Hepatocyte (in vitro differentiated cells): ENCODE data around the gene CHCHD6.

Source experiments
- EZH2 ChIP-seq: fragments of 200-600 bp; sonication (generic); IDR thresholded peaks from 2 replicates; pipeline ENCODE4 v1.6.1; 2016; ENCODE audit warnings: antibody characterized with exemption, mild to moderate bottlenecking, borderline replicate concordance
- EZH2phosphoT487 ChIP-seq: fragments of 200-600 bp; sonication (generic); IDR thresholded peaks from one replicate; pipeline ENCODE4 v1.6.1; 2018; ENCODE audit warnings: antibody characterized with exemption, mild to moderate bottlenecking, low read depth, moderate library complexity; ENCODE audit not compliant: unreplicated experiment, severe bottlenecking
- TF ChIP-seq, protein P1 (sequence below): fragments of 200-600 bp; sonication (generic); IDR thresholded peaks from 2 replicates; pipeline ENCODE4 v1.5.1; 2016; ENCODE audit warnings: antibody characterized with exemption, mild to moderate bottlenecking; ENCODE audit not compliant: poor library complexity

GRCh38 chr3:126850370-126851085, 146.5 kb downstream of the CHCHD6 start:
- TF ChIP-seq, protein P1, sequence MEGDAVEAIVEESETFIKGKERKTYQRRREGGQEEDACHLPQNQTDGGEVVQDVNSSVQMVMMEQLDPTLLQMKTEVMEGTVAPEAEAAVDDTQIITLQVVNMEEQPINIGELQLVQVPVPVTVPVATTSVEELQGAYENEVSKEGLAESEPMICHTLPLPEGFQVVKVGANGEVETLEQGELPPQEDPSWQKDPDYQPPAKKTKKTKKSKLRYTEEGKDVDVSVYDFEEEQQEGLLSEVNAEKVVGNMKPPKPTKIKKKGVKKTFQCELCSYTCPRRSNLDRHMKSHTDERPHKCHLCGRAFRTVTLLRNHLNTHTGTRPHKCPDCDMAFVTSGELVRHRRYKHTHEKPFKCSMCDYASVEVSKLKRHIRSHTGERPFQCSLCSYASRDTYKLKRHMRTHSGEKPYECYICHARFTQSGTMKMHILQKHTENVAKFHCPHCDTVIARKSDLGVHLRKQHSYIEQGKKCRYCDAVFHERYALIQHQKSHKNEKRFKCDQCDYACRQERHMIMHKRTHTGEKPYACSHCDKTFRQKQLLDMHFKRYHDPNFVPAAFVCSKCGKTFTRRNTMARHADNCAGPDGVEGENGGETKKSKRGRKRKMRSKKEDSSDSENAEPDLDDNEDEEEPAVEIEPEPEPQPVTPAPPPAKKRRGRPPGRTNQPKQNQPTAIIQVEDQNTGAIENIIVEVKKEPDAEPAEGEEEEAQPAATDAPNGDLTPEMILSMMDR = no peak
- no peak for TF ChIP-seq EZH2
- no peak for TF ChIP-seq EZH2phosphoT487
